Neural cell (in vitro differentiated cells): Measurements from ENCODE around the gene CABLES1.

Source experiments
- CTCF ChIP-seq: fragments of 450-650 bp; IDR thresholded peaks from 2 replicates; pipeline ENCODE4 v1.5.1; 2014; ENCODE audit warnings: antibody characterized with exemption, mild to moderate bottlenecking, moderate library complexity; ENCODE audit not compliant: poor library complexity, severe bottlenecking
- EZH2 ChIP-seq: fragments of 200-600, 300-800 bp; shearing (Covaris generic), sonication (generic); IDR thresholded peaks from 2 replicates; pipeline ENCODE4 v1.6.1; 2014; ENCODE audit warnings: antibody characterized with exemption, low read length, borderline replicate concordance, mild to moderate bottlenecking; ENCODE audit not compliant: insufficient read depth, poor library complexity, severe bottlenecking
- REST ChIP-seq: IDR thresholded peaks from 2 replicates; pipeline ENCODE4 v1.6.1; 2012; ENCODE audit warnings: borderline replicate concordance

GRCh38 chr18:23243178-23243577, 107.9 kb downstream of the CABLES1 start:
- TF ChIP-seq CTCF (no peak), REST (no peak), EZH2 (no peak)
